Measurements from ENCODE around the gene TRIM33. TPM values are rescaled to one million over a fixed set of nuclear protein-coding genes. Genes with fewer than 3 reads are reported as not detected.

Gene TRIM33
- total and polyA plus RNA-seq, 10 of the 15 experiments (the other 5 are each of a cell fraction or from before 2014, with no cell fraction given), result 9.0 to 40.3 (median 22.0) TPM

DNA sequence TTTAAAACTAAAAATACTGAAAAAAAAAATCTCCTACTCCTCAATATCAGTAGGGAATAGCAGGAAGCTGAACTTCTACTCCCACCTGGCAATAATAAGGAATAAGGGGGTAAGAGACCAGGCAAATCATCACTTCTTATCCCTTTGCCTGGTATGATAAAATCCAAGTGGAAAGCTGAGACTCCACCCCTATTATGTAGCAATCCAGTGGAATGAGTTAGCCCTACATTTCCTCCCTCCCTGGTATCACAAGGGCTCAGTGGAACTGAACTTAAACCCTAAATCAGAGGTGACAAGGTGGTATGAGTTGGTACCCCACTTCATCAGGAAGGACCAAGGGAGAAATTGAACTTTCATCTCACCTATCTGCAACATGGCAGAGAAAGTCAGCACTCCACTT lies 25.7 kb downstream of the TRIM33 start:
- TF ChIP-seq IKZF2 (IDR thresholded peaks at IDR 0.05) (no peak), KLF5 (IDR thresholded peaks at IDR 0.05; ENCODE audit: partially characterized antibody) (no peak), ZBTB40 (IDR thresholded peaks at IDR 0.05; ENCODE audit: borderline replicate concordance) (no peak), MYC (IDR thresholded peaks at IDR 0.05; ENCODE audit: insufficient read depth, insufficient read length, insufficient replicate concordance, low read length, severe bottlenecking) (no peak), MEF2B (IDR thresholded peaks at IDR 0.05; ENCODE audit: partially characterized antibody, poor library complexity, severe bottlenecking) (no peak), SIN3A (IDR thresholded peaks at IDR 0.05; ENCODE audit: low read depth, low read length) (no peak), SRF (IDR thresholded peaks at IDR 0.05; ENCODE audit: low read depth in 2 of 2, low read length in 2 of 2) (no peak), ZSCAN29 (IDR thresholded peaks at IDR 0.05) (no peak), FOXM1 (IDR thresholded peaks at IDR 0.05; ENCODE audit: low read depth, low read length) (no peak), KDM1A (IDR thresholded peaks at IDR 0.05; ENCODE audit: borderline replicate concordance) (no peak), PML (IDR thresholded peaks at IDR 0.05; ENCODE audit: low read length) (no peak), TCF12 (IDR thresholded peaks at IDR 0.05; ENCODE audit: low read depth, low read length) (no peak), TAF1 (IDR thresholded peaks at IDR 0.05; ENCODE audit: borderline replicate concordance, low read depth, low read length) (no peak), NFXL1 (IDR thresholded peaks at IDR 0.05; ENCODE audit: borderline replicate concordance) (no peak)
- TF ChIP-seq, protein P1, sequence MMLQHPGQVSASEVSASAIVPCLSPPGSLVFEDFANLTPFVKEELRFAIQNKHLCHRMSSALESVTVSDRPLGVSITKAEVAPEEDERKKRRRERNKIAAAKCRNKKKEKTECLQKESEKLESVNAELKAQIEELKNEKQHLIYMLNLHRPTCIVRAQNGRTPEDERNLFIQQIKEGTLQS (IDR thresholded peaks at IDR 0.05; ENCODE audit: borderline replicate concordance, extremely low read depth, low read depth, low read length), result no peak
- TF ChIP-seq, protein P2, sequence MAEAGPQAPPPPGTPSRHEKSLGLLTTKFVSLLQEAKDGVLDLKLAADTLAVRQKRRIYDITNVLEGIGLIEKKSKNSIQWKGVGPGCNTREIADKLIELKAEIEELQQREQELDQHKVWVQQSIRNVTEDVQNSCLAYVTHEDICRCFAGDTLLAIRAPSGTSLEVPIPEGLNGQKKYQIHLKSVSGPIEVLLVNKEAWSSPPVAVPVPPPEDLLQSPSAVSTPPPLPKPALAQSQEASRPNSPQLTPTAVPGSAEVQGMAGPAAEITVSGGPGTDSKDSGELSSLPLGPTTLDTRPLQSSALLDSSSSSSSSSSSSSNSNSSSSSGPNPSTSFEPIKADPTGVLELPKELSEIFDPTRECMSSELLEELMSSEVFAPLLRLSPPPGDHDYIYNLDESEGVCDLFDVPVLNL (IDR thresholded peaks at IDR 0.05; ENCODE audit: low read depth, low read length), result no peak
- SMC1A ChIA-PET (ENCODE audit: uncharacterized antibody, unreplicated experiment), result interaction anchor here (0.7 to 1.6 kb wide), 2 partner anchors 9 to 22 kb away, joined by 3 to 4 read pairs; no protein-coding TSS in a partner anchor
- ATAC-seq, result no peak

More for the DNA sequence above, 25.7 kb downstream of the TRIM33 start:
- intact Hi-C loops (cut with micrococcal nuclease; ENCODE audit: unreplicated experiment), result no loop called here
- Histone ChIP-seq H3K27ac (ENCODE audit: control insufficient read depth, insufficient read depth) (no peak overlapping the region), H2AFZ (ENCODE audit: control insufficient read depth, low read depth, low read length) (no peak overlapping the region), H4K20me1 (ENCODE audit: control insufficient read depth, insufficient read depth) (no peaks in the 10 kb centered on the region), H3K9me3 (replicated peaks; ENCODE audit: control insufficient read depth, insufficient read depth, low read length) (peaks cover 9% of the 10 kb centered on the region), H3K4me1 (ENCODE audit: control insufficient read depth, insufficient read depth, low read length) (no peaks in the 10 kb centered on the region; the same call in 1 of the 2 replicates), H3K4me3 (no peak overlapping the region), H3K79me2 (ENCODE audit: control insufficient read depth, insufficient read depth, low read length) (peaks cover 34% of the 10 kb centered on the region), H3K27me3 (replicated peaks in 1 of 2; ENCODE audit: control insufficient read depth in 2 of 2, insufficient read depth in 2 of 2, low read length in 1 of 2) (no peaks in the 10 kb centered on the region), H3K36me3 (ENCODE audit: control insufficient read depth in 2 of 2, insufficient read depth in 2 of 2, low read length in 1 of 2) (no peaks in the 10 kb centered on the region; a peak in 2 of 4 replicates), H3K4me2 (ENCODE audit: control insufficient read depth, insufficient read depth) (no peak overlapping the region), H3K9ac (ENCODE audit: control insufficient read depth, insufficient read depth, low read length) (no peak overlapping the region)
- no peak for DNase-seq (ENCODE audit: low read depth, low spot score)
- POLR2A ChIA-PET, result no interaction called here
- no TSS peak for BruUV-seq (replicated peaks)
- RAD21 ChIA-PET (ENCODE audit: unreplicated experiment), result no interaction called here
- CTCF ChIA-PET, result no interaction called here
- FAIRE-seq, result no peak
- in situ Hi-C loops (cut with MboI), result no loop called here
